ENCODE measurements around the gene VWF.

- TF ChIP-seq EZH2 (IDR thresholded peaks at IDR 0.05; ENCODE audit: borderline replicate concordance, low read length) (no peak), CTCF (IDR thresholded peaks at IDR 0.05; ENCODE audit: low read length) (no peak)
Measured at GRCh38 chr12:6031001-6031400, 93.5 kb downstream of the VWF start.

Measured in OCI-LY1 (cell line).